Adipocyte (in vitro differentiated cells): ENCODE measurements around the gene NUP42.
A peak's percentile ranks its signal among the peaks of the same experiment; 100 is the strongest.
"Not testable (repeated sequence)": the region's sequence is repeated elsewhere in the genome, so short reads cannot be mapped to it uniquely, and the experiment has no call there.

Experiments
- DNase-seq: peaks from one replicate; pipeline ENCODE4 v3.0.0-alpha.2; 2015; ENCODE audit warnings: low read depth
- H3K27me3 ChIP-seq: replicated peaks from 2 replicates; pipeline ENCODE4 v1.7.0; 2013; ENCODE audit warnings: mild to moderate bottlenecking, low read length, moderate library complexity; ENCODE audit not compliant: control insufficient read depth, insufficient read depth
- H3K36me3 ChIP-seq: 2 replicates; pipeline ENCODE4 v1.7.0; 2013; ENCODE audit warnings: low read length, mild to moderate bottlenecking, moderate library complexity; ENCODE audit not compliant: control insufficient read depth, insufficient read depth, severe bottlenecking
- H3K4me1 ChIP-seq: 2 replicates; pipeline ENCODE4 v1.7.0; 2013; ENCODE audit warnings: mild to moderate bottlenecking, low read length, moderate library complexity; ENCODE audit not compliant: control insufficient read depth, insufficient read depth
- H3K4me3 ChIP-seq: 2 replicates; pipeline ENCODE4 v1.7.0; 2013; ENCODE audit warnings: mild to moderate bottlenecking, low read length, moderate library complexity
- H3K9ac ChIP-seq: 2 replicates; pipeline ENCODE4 v1.7.0; 2013; ENCODE audit warnings: mild to moderate bottlenecking, low read length, moderate library complexity
- H3K9me3 ChIP-seq: 2 replicates; pipeline ENCODE4 v1.7.0; 2013; ENCODE audit warnings: mild to moderate bottlenecking, low read length, moderate library complexity; ENCODE audit not compliant: control insufficient read depth

Gene NUP42

GRCh38 chr7:23216021-23216420 is 34.2 kb downstream of the NUP42 start:
- DNase-seq, result no peak
- no peaks in the 10 kb centered on the region for H3K4me1 ChIP-seq
- H3K9ac ChIP-seq, result no peak overlapping the region
- no peaks in the 10 kb centered on the region for H3K9me3 ChIP-seq
- H3K4me3 ChIP-seq, result no peak overlapping the region
- H3K27me3 ChIP-seq, result no peaks in the 10 kb centered on the region
- no peaks in the 10 kb centered on the region for H3K36me3 ChIP-seq

DNA sequence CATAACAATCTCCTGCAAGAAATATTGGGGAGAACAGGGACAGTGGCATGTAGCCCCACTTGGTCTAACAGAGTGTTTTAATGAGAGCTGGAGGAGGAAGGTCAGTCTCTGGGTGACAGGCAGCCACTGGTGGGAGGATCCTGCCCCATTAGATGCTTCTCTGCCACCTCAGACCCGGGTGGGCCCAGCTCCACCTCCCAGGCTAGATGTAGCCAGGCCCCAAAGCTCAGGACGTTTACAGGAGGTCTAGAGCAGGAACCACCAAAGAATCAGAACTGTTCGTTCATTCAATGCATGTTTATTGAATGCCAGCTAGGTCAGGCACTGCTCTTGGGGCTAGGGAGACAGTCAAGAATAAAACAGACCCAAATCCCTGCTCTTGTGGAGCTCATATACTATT is 36.3 kb downstream of the NUP42 start:
- no peaks in the 10 kb centered on the region for H3K4me1 ChIP-seq
- H3K27me3 ChIP-seq, result peaks cover 1% of the 10 kb centered on the region
- H3K4me3 ChIP-seq, result no peak overlapping the region
- H3K36me3 ChIP-seq, result no peaks in the 10 kb centered on the region
- no peaks in the 10 kb centered on the region for H3K9me3 ChIP-seq
- no peak overlapping the region for H3K9ac ChIP-seq
- no peak for DNase-seq

- peaks cover 4% of the 10 kb centered on the region for H3K27me3 ChIP-seq
- H3K9ac ChIP-seq, result no peak overlapping the region
- no peak for DNase-seq
Observed at GRCh38 chr7:23220690-23221305, 39.0 kb downstream of the NUP42 start.

DNA sequence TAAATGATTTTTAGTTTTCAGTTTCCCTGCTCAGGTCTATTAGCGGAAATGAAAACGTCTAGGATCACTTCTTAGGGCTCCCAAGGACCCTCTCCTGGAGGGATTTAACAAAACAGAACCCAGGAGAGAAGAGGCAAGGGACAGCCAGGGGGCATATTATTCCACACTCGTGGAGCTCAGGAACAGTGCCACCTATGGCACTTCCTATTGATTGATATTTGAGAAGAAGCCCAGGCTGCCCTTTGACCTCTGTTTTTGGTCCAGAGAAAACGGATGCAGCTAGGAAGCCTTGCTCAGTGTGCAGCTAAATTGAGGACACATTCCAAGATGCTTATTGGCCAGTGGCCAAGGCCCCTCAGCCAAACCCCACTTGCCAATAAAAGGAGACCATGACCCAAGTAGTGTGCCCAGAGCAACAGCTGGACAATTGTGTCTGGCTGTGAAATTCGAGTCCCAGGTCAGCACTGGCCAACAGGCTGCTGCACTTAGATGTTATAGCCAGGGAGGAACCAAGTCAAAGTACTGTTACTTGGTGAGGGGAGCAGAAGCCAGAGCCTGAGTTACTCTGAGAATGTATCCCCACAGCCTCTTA is 40.7 kb downstream of the NUP42 start:
- Histone ChIP-seq H3K4me1 (no peaks in the 10 kb centered on the region), H3K4me3 (no peak overlapping the region), H3K9ac (no peak overlapping the region), H3K36me3 (no peaks in the 10 kb centered on the region), H3K27me3 (peaks cover 4% of the 10 kb centered on the region), H3K9me3 (no peaks in the 10 kb centered on the region)
- no peak for DNase-seq

More at GRCh38 chr7:23220690-23221305, 39.0 kb downstream of the NUP42 start:
- Histone ChIP-seq H3K36me3 (no peaks in the 10 kb centered on the region), H3K9me3 (no peaks in the 10 kb centered on the region), H3K4me1 (no peaks in the 10 kb centered on the region), H3K4me3 (no peak overlapping the region)

GRCh38 chr7:23224364-23224763 is 42.5 kb downstream of the NUP42 start:
- not testable (repeated sequence) for DNase-seq, H3K4me1 ChIP-seq, H3K9ac ChIP-seq, H3K36me3 ChIP-seq, H3K4me3 ChIP-seq, H3K9me3 ChIP-seq, H3K27me3 ChIP-seq

DNA sequence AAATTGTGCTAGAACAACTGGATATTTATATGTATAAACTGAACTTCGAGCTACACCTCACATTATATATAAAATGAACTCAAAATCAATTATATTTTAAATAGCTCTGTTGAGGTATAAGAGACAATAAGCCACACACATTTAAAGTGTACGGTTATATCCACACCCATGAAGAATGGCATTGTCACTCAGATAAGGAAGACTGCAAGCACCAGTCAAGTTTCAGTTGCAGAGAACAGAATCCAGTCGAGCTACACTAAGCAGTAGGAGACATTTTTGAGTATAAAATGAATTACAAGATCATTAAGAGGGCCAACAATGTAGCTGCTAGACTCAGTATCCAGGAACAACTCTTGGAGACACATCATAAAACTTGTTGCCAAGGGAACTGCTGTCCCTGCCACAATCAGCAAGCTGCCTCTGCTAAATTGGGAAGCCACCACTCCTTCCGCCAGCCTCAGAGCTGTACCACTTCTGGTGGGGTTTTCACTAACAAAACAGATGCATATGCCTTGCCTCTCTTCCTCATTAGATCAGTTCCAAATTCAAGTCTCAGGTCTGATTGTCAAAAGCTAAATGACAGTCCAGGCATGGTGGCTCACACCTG is 45.1 kb downstream of the NUP42 start:
- no peaks in the 10 kb centered on the region for H3K36me3 ChIP-seq
- no peak overlapping the region for H3K4me3 ChIP-seq
- no peaks in the 10 kb centered on the region for H3K4me1 ChIP-seq
- H3K9ac ChIP-seq, result no peak overlapping the region
- no peaks in the 10 kb centered on the region for H3K9me3 ChIP-seq
- H3K27me3 ChIP-seq, result peaks cover 4% of the 10 kb centered on the region
- DNase-seq, result no peak

- Histone ChIP-seq H3K36me3 (no peaks in the 10 kb centered on the region), H3K9ac (no peak overlapping the region), H3K4me1 (no peaks in the 10 kb centered on the region), H3K4me3 (no peak overlapping the region), H3K27me3 (peaks cover under 1% of the 10 kb centered on the region), H3K9me3 (no peaks in the 10 kb centered on the region)
- DNase-seq, result no peak
Observed at GRCh38 chr7:23228412-23228811, 46.6 kb downstream of the NUP42 start.

GRCh38 chr7:23230641-23231101 is 48.8 kb downstream of the NUP42 start:
- Histone ChIP-seq H3K4me3 (no peak overlapping the region), H3K27me3 (no peaks in the 10 kb centered on the region), H3K9ac (no peak overlapping the region), H3K36me3 (no peaks in the 10 kb centered on the region), H3K4me1 (peaks cover 13% of the 10 kb centered on the region), H3K9me3 (no peaks in the 10 kb centered on the region)
- no peak for DNase-seq

GRCh38 chr7:23232966-23233365 is 51.1 kb downstream of the NUP42 start:
- H3K9me3 ChIP-seq, result no peaks in the 10 kb centered on the region
- no peak for DNase-seq
- peaks cover 20% of the 10 kb centered on the region for H3K4me1 ChIP-seq
- H3K27me3 ChIP-seq, result no peaks in the 10 kb centered on the region
- no peak overlapping the region for H3K4me3 ChIP-seq
- H3K36me3 ChIP-seq, result no peaks in the 10 kb centered on the region
- no peak overlapping the region for H3K9ac ChIP-seq

GRCh38 chr7:23234569-23235296 is 52.9 kb downstream of the NUP42 start:
- DNase-seq, result peak; percentile 56
- no peak overlapping the region for H3K9ac ChIP-seq
- peak overlapping the region; percentile 39 for H3K4me3 ChIP-seq
- peaks cover 20% of the 10 kb centered on the region for H3K4me1 ChIP-seq
- H3K9me3 ChIP-seq, result no peaks in the 10 kb centered on the region
- H3K27me3 ChIP-seq, result no peaks in the 10 kb centered on the region
- H3K36me3 ChIP-seq, result no peaks in the 10 kb centered on the region

GRCh38 chr7:23235813-23236221 is 54.0 kb downstream of the NUP42 start:
- Histone ChIP-seq H3K9ac (no peak overlapping the region), H3K9me3 (no peaks in the 10 kb centered on the region), H3K36me3 (no peaks in the 10 kb centered on the region), H3K27me3 (no peaks in the 10 kb centered on the region), H3K4me1 (peaks cover 20% of the 10 kb centered on the region), H3K4me3 (no peak overlapping the region)
- DNase-seq, result no peak
